ENCODE results near the gene ATG2B. TPM values are rescaled to one million over a fixed set of nuclear protein-coding genes. Genes with fewer than 3 reads are reported as not detected.

ATG2B gene
- polyA plus RNA-seq, 1 experiment = 22.1 TPM

DNA sequence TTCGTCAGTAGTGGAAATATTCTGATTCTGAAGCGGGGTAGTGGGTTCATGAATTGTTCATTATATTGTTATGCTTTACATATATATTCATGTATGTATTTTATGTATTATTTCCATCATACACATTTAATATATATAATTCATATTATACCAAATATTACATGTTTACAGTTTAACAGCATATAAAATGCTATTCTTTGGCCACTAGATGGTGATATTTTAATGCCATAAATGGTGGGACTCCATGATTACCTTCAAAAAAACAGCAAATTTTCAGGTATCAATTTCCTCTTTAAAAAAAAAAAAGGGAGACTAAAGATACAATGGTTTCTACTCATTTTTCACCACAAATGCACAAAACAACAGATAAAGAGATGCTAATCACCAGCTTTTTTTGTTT, 66.1 kb downstream of the ATG2B start:
- peak; percentile 59 for TF ChIP-seq CTCF (IDR thresholded peaks at IDR 0.05; ENCODE audit: low read depth, low read length)
- H3K9me3 ChIP-seq (ENCODE audit: control insufficient read depth, insufficient read depth, low read length) = no peaks in the 10 kb centered on the region
- POLR2A ChIA-PET = no interaction called here
- no peaks in the 10 kb centered on the region for H3K27me3 ChIP-seq (ENCODE audit: control insufficient read depth, insufficient read depth, low read length)
- DNase-seq (ENCODE audit: low read depth, low spot score) = no peak
- no peak overlapping the region for H3K27ac ChIP-seq (ENCODE audit: low read depth, low read length)
- CTCF ChIA-PET = interaction anchor here (0.7 to 4.7 kb wide), 20 partner anchors 9 to 442 kb away, joined by 3 to 33 read pairs (median 4); partner anchors contain the start of gene BDKRB1
- H3K4me3 ChIP-seq (ENCODE audit: low read depth, low read length) = no peak overlapping the region

DNA sequence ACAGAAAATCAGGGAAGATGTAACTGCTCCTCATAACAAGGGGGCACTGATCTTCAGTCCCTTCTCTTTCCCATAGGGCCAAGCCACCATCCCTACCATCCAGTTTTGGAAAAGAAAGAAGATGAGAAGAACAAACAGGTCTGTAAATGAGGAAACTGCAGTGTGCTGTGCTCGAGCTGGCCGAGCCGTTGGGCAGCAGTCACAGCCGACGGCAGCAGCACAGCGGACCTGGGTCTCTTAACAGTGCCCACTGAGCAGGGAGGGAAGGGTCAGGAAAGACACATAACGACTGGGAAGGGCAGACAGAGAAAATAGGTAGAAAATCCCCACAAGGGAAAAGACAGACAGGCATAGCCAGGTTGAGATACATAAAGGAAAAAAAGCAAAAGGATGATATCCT, 68.9 kb downstream of the ATG2B start:
- no peak for DNase-seq (ENCODE audit: low read depth, low spot score)
- ChIA-PET CTCF (interaction anchor here (1.5 to 3.8 kb wide), 2 partner anchors 131 to 194 kb away, joined by 3 to 13 read pairs; no protein-coding TSS in a partner anchor), POLR2A (no interaction called here)
- Histone ChIP-seq H3K9me3 (ENCODE audit: control insufficient read depth, insufficient read depth, low read length) (no peaks in the 10 kb centered on the region), H3K27ac (ENCODE audit: low read depth, low read length) (no peak overlapping the region), H3K27me3 (ENCODE audit: control insufficient read depth, insufficient read depth, low read length) (no peaks in the 10 kb centered on the region), H3K4me3 (ENCODE audit: low read depth, low read length) (no peak overlapping the region)
- TF ChIP-seq CTCF (IDR thresholded peaks at IDR 0.05; ENCODE audit: low read depth, low read length) = no peak

DNA sequence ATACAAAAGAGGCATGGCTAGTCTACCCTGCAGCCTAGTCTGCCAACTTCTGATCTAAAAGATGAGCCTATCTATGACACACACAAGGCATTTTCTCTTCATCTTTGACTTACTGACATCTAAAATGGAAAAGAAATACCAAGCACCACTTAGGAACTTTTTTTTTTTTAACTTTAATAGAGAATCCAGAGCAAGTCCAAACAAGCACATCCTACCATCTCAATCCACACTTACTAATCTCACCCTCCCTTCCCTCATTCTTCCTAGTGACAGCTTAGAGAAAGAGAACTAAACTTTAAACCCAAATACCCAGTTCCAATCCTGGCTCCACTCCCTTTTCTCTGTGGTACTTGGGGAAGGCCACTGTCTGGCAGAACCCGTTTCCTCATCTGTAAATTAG, 75.3 kb downstream of the ATG2B start:
- no peak overlapping the region for H3K27ac ChIP-seq (ENCODE audit: low read depth, low read length)
- CTCF ChIA-PET = interaction anchor here (1.1 to 3.4 kb wide), 3 partner anchors 9 to 187 kb away, joined by 3 to 30 read pairs (median 7); no protein-coding TSS in a partner anchor
- DNase-seq (ENCODE audit: low read depth, low spot score) = no peak

GRCh38 chr14:96286251-96286650, 76.9 kb downstream of the ATG2B start:
- no peak overlapping the region for H3K4me3 ChIP-seq (ENCODE audit: low read depth, low read length)
- DNase-seq (ENCODE audit: low read depth, low spot score) = no peak
- TF ChIP-seq CTCF (IDR thresholded peaks at IDR 0.05; ENCODE audit: low read depth, low read length) = no peak
- ChIA-PET CTCF (interaction anchor here (0.9 to 3.4 kb wide), 9 partner anchors 10 to 292 kb away, joined by 3 to 30 read pairs (median 7); no protein-coding TSS in a partner anchor), POLR2A (no interaction called here)
- no peaks in the 10 kb centered on the region for H3K9me3 ChIP-seq (ENCODE audit: control insufficient read depth, insufficient read depth, low read length)
- no peak overlapping the region for H3K27ac ChIP-seq (ENCODE audit: low read depth, low read length)
- no peaks in the 10 kb centered on the region for H3K27me3 ChIP-seq (ENCODE audit: control insufficient read depth, insufficient read depth, low read length)

More for the DNA sequence above, 75.3 kb downstream of the ATG2B start:
- Histone ChIP-seq H3K27me3 (ENCODE audit: control insufficient read depth, insufficient read depth, low read length) (no peaks in the 10 kb centered on the region), H3K4me3 (ENCODE audit: low read depth, low read length) (no peak overlapping the region), H3K9me3 (ENCODE audit: control insufficient read depth, insufficient read depth, low read length) (no peaks in the 10 kb centered on the region)
- TF ChIP-seq CTCF (IDR thresholded peaks at IDR 0.05; ENCODE audit: low read depth, low read length) = no peak
- POLR2A ChIA-PET = no interaction called here

DNA sequence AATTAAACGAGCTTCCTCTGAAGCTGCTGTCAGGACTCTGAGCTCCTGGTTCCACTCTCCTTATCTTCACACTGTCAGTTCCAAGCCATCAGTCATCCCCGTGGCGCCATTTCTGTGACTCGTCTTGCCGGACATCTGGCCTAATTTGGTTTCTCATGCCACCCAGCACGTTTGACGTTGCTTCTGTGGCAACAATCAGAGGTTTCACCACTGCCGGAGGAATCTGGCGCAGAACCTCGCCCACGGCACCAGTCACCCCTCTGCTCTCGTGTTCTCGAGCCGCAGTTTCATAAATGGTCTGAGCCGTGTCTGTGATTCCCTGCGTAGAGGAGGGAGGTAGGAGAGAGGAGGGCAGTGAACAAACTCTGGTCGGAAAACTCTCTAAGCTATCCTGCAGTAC, 77.5 kb downstream of the ATG2B start:
- H3K4me3 ChIP-seq (ENCODE audit: low read depth, low read length) = peak overlapping the region; percentile 5
- no peaks in the 10 kb centered on the region for H3K9me3 ChIP-seq (ENCODE audit: control insufficient read depth, insufficient read depth, low read length)
- no peak for DNase-seq (ENCODE audit: low read depth, low spot score)
- CTCF ChIA-PET = interaction anchor here (0.6 to 3.4 kb wide), 11 partner anchors 9 to 291 kb away, joined by 3 to 30 read pairs (median 5); no protein-coding TSS in a partner anchor
- H3K27me3 ChIP-seq (ENCODE audit: control insufficient read depth, insufficient read depth, low read length) = no peaks in the 10 kb centered on the region
- no peak for TF ChIP-seq CTCF (IDR thresholded peaks at IDR 0.05; ENCODE audit: low read depth, low read length)
- POLR2A ChIA-PET = no interaction called here
- H3K27ac ChIP-seq (ENCODE audit: low read depth, low read length) = no peak overlapping the region

All from AG04450 (cell line).